ENCODE data around the gene NPIPA2. TPM values are rescaled to one million over a fixed set of nuclear protein-coding genes. Genes with fewer than 3 reads are reported as not detected.
"Not testable (repeated sequence)": the region's sequence is repeated elsewhere in the genome, so short reads cannot be mapped to it uniquely, and the experiment has no call there.

NPIPA2 gene
- total RNA-seq, 2 experiments from 2014 or later = 1.4 to 2.2 TPM

GRCh38 chr16:14789577-14789976, 47.2 kb downstream of the NPIPA2 start:
- H3K27ac ChIP-seq (ENCODE audit: low read depth in 1 of 2, low read length in 2 of 2); H3K36me3 Mint-ChIP-seq (ENCODE audit: low read depth); H3K27ac Mint-ChIP-seq; POLR2A ChIA-PET; H3K9me3 Mint-ChIP-seq; H3K4me3 Mint-ChIP-seq; DNase-seq; H3K36me3 ChIP-seq (ENCODE audit: insufficient read depth, low read length); H3K27me3 ChIP-seq (ENCODE audit: control insufficient read depth in 1 of 2, insufficient read depth in 2 of 2, low read length in 2 of 2); H3K4me1 ChIP-seq (ENCODE audit: insufficient read depth, low read length); ATAC-seq (ENCODE audit: poor library complexity); H3K4me3 ChIP-seq (ENCODE audit: low read length); H3K9me3 ChIP-seq (ENCODE audit: control insufficient read depth in 1 of 2, insufficient read depth in 1 of 2, low read length in 2 of 2); H3K4me1 Mint-ChIP-seq (ENCODE audit: low read depth); CTCF ChIA-PET; H3K27me3 Mint-ChIP-seq; intact Hi-C loops (cut with DNase I, micrococcal nuclease): not testable (repeated sequence)

GRCh38 chr16:14790320-14790956, 48.1 kb downstream of the NPIPA2 start:
- H3K27ac ChIP-seq (ENCODE audit: low read depth in 1 of 2, low read length in 2 of 2); H3K4me3 ChIP-seq (ENCODE audit: low read length); POLR2A ChIA-PET; H3K36me3 ChIP-seq (ENCODE audit: insufficient read depth, low read length); H3K9me3 Mint-ChIP-seq; H3K36me3 Mint-ChIP-seq (ENCODE audit: low read depth); CTCF ChIA-PET; H3K9me3 ChIP-seq (ENCODE audit: control insufficient read depth in 1 of 2, insufficient read depth in 1 of 2, low read length in 2 of 2); intact Hi-C loops (cut with DNase I, micrococcal nuclease); H3K4me1 Mint-ChIP-seq (ENCODE audit: low read depth); H3K27me3 ChIP-seq (ENCODE audit: control insufficient read depth in 1 of 2, insufficient read depth in 2 of 2, low read length in 2 of 2); H3K4me1 ChIP-seq (ENCODE audit: insufficient read depth, low read length); H3K4me3 Mint-ChIP-seq; H3K27me3 Mint-ChIP-seq; H3K27ac Mint-ChIP-seq; ATAC-seq (ENCODE audit: poor library complexity); DNase-seq: not testable (repeated sequence)

- H3K27ac Mint-ChIP-seq; H3K36me3 Mint-ChIP-seq (ENCODE audit: low read depth); H3K27ac ChIP-seq (ENCODE audit: low read depth in 1 of 2, low read length in 2 of 2); H3K27me3 ChIP-seq (ENCODE audit: control insufficient read depth in 1 of 2, insufficient read depth in 2 of 2, low read length in 2 of 2); intact Hi-C loops (cut with DNase I, micrococcal nuclease); H3K9me3 ChIP-seq (ENCODE audit: control insufficient read depth in 1 of 2, insufficient read depth in 1 of 2, low read length in 2 of 2); H3K4me1 Mint-ChIP-seq (ENCODE audit: low read depth); H3K9me3 Mint-ChIP-seq; CTCF ChIA-PET; H3K27me3 Mint-ChIP-seq; H3K4me3 Mint-ChIP-seq; ATAC-seq (ENCODE audit: poor library complexity); DNase-seq; H3K4me1 ChIP-seq (ENCODE audit: insufficient read depth, low read length); H3K36me3 ChIP-seq (ENCODE audit: insufficient read depth, low read length); POLR2A ChIA-PET; H3K4me3 ChIP-seq (ENCODE audit: low read length): not testable (repeated sequence)
These were observed 50.6 kb downstream of the NPIPA2 start for GRCh38 chr16:14792914-14793313.

GRCh38 chr16:14797558-14797957, 55.2 kb downstream of the NPIPA2 start:
- H3K27ac ChIP-seq (ENCODE audit: low read depth in 1 of 2, low read length in 2 of 2); H3K27me3 ChIP-seq (ENCODE audit: control insufficient read depth in 1 of 2, insufficient read depth in 2 of 2, low read length in 2 of 2); H3K4me3 ChIP-seq (ENCODE audit: low read length); H3K36me3 ChIP-seq (ENCODE audit: insufficient read depth, low read length); H3K27ac Mint-ChIP-seq; DNase-seq; POLR2A ChIA-PET; H3K4me1 Mint-ChIP-seq (ENCODE audit: low read depth); H3K27me3 Mint-ChIP-seq; H3K4me3 Mint-ChIP-seq; H3K4me1 ChIP-seq (ENCODE audit: insufficient read depth, low read length); H3K9me3 Mint-ChIP-seq; intact Hi-C loops (cut with DNase I, micrococcal nuclease); CTCF ChIA-PET; H3K9me3 ChIP-seq (ENCODE audit: control insufficient read depth in 1 of 2, insufficient read depth in 1 of 2, low read length in 2 of 2); ATAC-seq (ENCODE audit: poor library complexity); H3K36me3 Mint-ChIP-seq (ENCODE audit: low read depth): not testable (repeated sequence)

- POLR2A ChIA-PET; H3K36me3 Mint-ChIP-seq (ENCODE audit: low read depth); H3K4me3 ChIP-seq (ENCODE audit: low read length); H3K9me3 Mint-ChIP-seq; H3K27me3 ChIP-seq (ENCODE audit: control insufficient read depth in 1 of 2, insufficient read depth in 2 of 2, low read length in 2 of 2); H3K36me3 ChIP-seq (ENCODE audit: insufficient read depth, low read length); H3K4me3 Mint-ChIP-seq; intact Hi-C loops (cut with DNase I, micrococcal nuclease); H3K27ac Mint-ChIP-seq; H3K9me3 ChIP-seq (ENCODE audit: control insufficient read depth in 1 of 2, insufficient read depth in 1 of 2, low read length in 2 of 2); H3K27me3 Mint-ChIP-seq; ATAC-seq (ENCODE audit: poor library complexity); H3K4me1 ChIP-seq (ENCODE audit: insufficient read depth, low read length); H3K4me1 Mint-ChIP-seq (ENCODE audit: low read depth); CTCF ChIA-PET; DNase-seq; H3K27ac ChIP-seq (ENCODE audit: low read depth in 1 of 2, low read length in 2 of 2): not testable (repeated sequence)
These were observed 61.2 kb downstream of the NPIPA2 start for GRCh38 chr16:14803577-14803976.

GRCh38 chr16:14807184-14807678, 64.9 kb downstream of the NPIPA2 start:
- H3K4me1 Mint-ChIP-seq (ENCODE audit: low read depth); intact Hi-C loops (cut with DNase I, micrococcal nuclease); H3K36me3 ChIP-seq (ENCODE audit: insufficient read depth, low read length); H3K4me1 ChIP-seq (ENCODE audit: insufficient read depth, low read length); POLR2A ChIA-PET; H3K4me3 Mint-ChIP-seq; H3K27me3 ChIP-seq (ENCODE audit: control insufficient read depth in 1 of 2, insufficient read depth in 2 of 2, low read length in 2 of 2); H3K36me3 Mint-ChIP-seq (ENCODE audit: low read depth); H3K27me3 Mint-ChIP-seq; H3K9me3 Mint-ChIP-seq; CTCF ChIA-PET; H3K27ac Mint-ChIP-seq; H3K27ac ChIP-seq (ENCODE audit: low read depth in 1 of 2, low read length in 2 of 2); ATAC-seq (ENCODE audit: poor library complexity); H3K9me3 ChIP-seq (ENCODE audit: control insufficient read depth in 1 of 2, insufficient read depth in 1 of 2, low read length in 2 of 2); DNase-seq; H3K4me3 ChIP-seq (ENCODE audit: low read length): not testable (repeated sequence)

GRCh38 chr16:14813890-14814289, 71.6 kb downstream of the NPIPA2 start:
- ATAC-seq (ENCODE audit: poor library complexity); DNase-seq; H3K9me3 Mint-ChIP-seq; H3K27me3 Mint-ChIP-seq; H3K27ac ChIP-seq (ENCODE audit: low read depth in 1 of 2, low read length in 2 of 2); H3K4me3 Mint-ChIP-seq; H3K4me1 ChIP-seq (ENCODE audit: insufficient read depth, low read length); intact Hi-C loops (cut with DNase I, micrococcal nuclease); H3K36me3 Mint-ChIP-seq (ENCODE audit: low read depth); POLR2A ChIA-PET; H3K27ac Mint-ChIP-seq; H3K27me3 ChIP-seq (ENCODE audit: control insufficient read depth in 1 of 2, insufficient read depth in 2 of 2, low read length in 2 of 2); H3K36me3 ChIP-seq (ENCODE audit: insufficient read depth, low read length); H3K9me3 ChIP-seq (ENCODE audit: control insufficient read depth in 1 of 2, insufficient read depth in 1 of 2, low read length in 2 of 2); CTCF ChIA-PET; H3K4me3 ChIP-seq (ENCODE audit: low read length); H3K4me1 Mint-ChIP-seq (ENCODE audit: low read depth): not testable (repeated sequence)

Data from CD4-positive, alpha-beta T cell (primary cell).